ENCODE results near the gene LGI2. TPM values are rescaled to one million over a fixed set of nuclear protein-coding genes. Genes with fewer than 3 reads are reported as not detected.

LGI2 gene
- total and polyA plus RNA-seq, 9 of the 15 experiments (the other 6 are each of a cell fraction or from before 2014, with no cell fraction given), result 0.03 to 0.07 TPM; not detected in 7

- TF ChIP-seq DEAF1 (CRISPR knock-in tag; IDR thresholded peaks at IDR 0.05), result no peak
- TF ChIP-seq SIN3A (IDR thresholded peaks at IDR 0.05; ENCODE audit: borderline replicate concordance in 2 of 2, control insufficient read depth in 1 of 2, low read depth in 2 of 2, low read length in 2 of 2), result no peak
- no peak for TF ChIP-seq CEBPZ (IDR thresholded peaks at IDR 0.05; ENCODE audit: borderline replicate concordance, low read depth, low read length)
- no peak for TF ChIP-seq POLR3G (IDR thresholded peaks at IDR 0.05; ENCODE audit: extremely low read depth, insufficient read length, insufficient replicate concordance)
- TF ChIP-seq TFE3 (CRISPR knock-in tag; IDR thresholded peaks at IDR 0.05), result no peak
Observed at GRCh38 chr4:25065431-25065858, 34.7 kb upstream of the LGI2 start (continued).
